Large intestine (tissue), 3 donors: ENCODE data around the gene CCDC24. TPM values are rescaled to one million over a fixed set of nuclear protein-coding genes. Genes with fewer than 3 reads are reported as not detected.

ENCODE experiments used
- DNase-seq, 2 donors: peaks; one replicate each; pipeline versions ENCODE4 v3.0.0 to v3.0.0-alpha.2; 2013
- H3K27ac ChIP-seq: one replicate; pipeline ENCODE4 v1.5.1; 2013; ENCODE audit warnings: low read length
- H3K27me3 ChIP-seq: 2 replicates; pipeline ENCODE4 v1.6.1; 2013; ENCODE audit warnings: low read length; ENCODE audit not compliant: control insufficient read depth, insufficient read depth
- H3K36me3 ChIP-seq: 2 replicates; pipeline ENCODE4 v1.6.1; 2013; ENCODE audit warnings: low read length; ENCODE audit not compliant: control insufficient read depth, insufficient read depth
- H3K4me1 ChIP-seq: one replicate; pipeline ENCODE4 v1.6.1; 2013; ENCODE audit warnings: low read length; ENCODE audit not compliant: control insufficient read depth, insufficient read depth
- H3K4me3 ChIP-seq: one replicate; pipeline ENCODE4 v1.5.1; 2013; ENCODE audit warnings: low read length
- H3K9me3 ChIP-seq: one replicate; pipeline ENCODE4 v1.6.1; 2013; ENCODE audit warnings: mild to moderate bottlenecking, low read depth, low read length, moderate library complexity; ENCODE audit not compliant: control insufficient read depth
- WGBS: methylation state at CpG from one replicate; pipeline ENCODE4 v1.1.5; 2013; ENCODE audit warnings: low lambda C conversion rate; ENCODE audit not compliant: insufficient coverage; 5-methylcytosine and 5-hydroxymethylcytosine counted together
- polyA plus RNA-seq: library from polyadenylated mRNA; unstranded; fragments of 120-200 nt; gene quantifications from one replicate; pipeline ENCODE4 v1.2.1, GENCODE V29; 2013

CCDC24 gene
- polyA plus RNA-seq, 1 donor, result 23.4 TPM

DNA sequence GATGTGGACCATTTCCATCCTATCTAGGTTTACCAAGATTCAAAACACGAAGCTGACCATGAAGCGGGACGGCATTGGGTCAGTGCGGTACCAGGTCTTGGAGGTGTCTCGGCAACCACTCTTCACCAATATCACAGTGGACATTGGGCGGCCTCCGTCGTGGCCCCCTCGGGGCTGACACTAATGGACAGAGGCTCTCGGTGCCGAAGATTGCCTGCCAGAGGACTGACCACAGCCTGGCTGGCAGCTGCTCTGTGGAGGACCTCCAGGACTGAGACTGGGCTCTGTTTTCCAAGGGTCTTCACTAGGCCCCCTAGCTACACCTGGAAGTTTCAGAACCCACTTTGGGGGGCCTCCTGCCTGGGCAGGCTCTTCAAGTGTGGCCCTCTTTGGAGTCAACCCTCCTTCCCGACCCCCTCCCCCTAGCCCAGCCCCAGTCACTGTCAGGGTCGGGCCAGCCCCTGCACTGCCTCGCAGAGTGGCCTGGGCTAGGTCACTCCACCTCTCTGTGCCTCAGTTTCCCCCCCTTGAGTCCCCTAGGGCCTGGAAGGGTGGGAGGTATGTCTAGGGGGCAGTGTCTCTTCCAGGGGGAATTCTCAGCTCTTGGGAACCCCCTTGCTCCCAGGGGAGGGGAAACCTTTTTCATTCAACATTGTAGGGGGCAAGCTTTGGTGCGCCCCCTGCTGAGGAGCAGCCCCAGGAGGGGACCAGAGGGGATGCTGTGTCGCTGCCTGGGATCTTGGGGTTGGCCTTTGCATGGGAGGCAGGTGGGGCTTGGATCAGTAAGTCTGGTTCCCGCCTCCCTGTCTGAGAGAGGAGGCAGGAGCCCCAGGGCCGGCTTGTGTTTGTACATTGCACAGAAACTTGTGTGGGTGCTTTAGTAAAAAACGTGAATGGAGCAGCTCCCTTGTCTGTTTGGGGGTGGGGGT lies 864 bp upstream of the CCDC24 start:
- no CpG with 5 or more reads among the region's 19 CpGs for WGBS
- no peaks in the 10 kb centered on the region for H3K9me3 ChIP-seq
- H3K36me3 ChIP-seq, result peaks cover 3% of the 10 kb centered on the region
- H3K4me1 ChIP-seq, result peaks cover 52% of the 10 kb centered on the region
- no peak for DNase-seq
- H3K27me3 ChIP-seq, result no peaks in the 10 kb centered on the region
- H3K27ac ChIP-seq, result peak overlapping the region; percentile 86
- H3K4me3 ChIP-seq, result peak overlapping the region; percentile 86

DNA sequence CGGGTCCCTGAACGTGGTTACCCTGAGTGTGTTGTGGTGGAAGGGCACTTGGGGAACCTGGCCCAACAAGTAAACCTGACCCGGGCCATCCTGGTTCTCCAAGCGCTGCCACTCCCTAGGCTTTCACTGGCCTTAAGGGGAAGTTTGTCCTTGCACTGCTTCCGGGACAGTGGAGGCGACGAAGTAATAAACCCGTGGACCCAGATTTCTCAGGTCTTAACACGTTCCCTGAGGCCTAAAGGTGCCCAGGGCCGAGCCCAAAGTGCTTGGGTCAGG lies 261 bp upstream of the CCDC24 start:
- no CpG with 5 or more reads among the region's 10 CpGs for WGBS
- H3K4me3 ChIP-seq, result peak overlapping the region; percentile 86
- no peaks in the 10 kb centered on the region for H3K27me3 ChIP-seq
- H3K27ac ChIP-seq, result peak overlapping the region; percentile 86
- no peak for DNase-seq
- no peaks in the 10 kb centered on the region for H3K36me3 ChIP-seq
- no peaks in the 10 kb centered on the region for H3K9me3 ChIP-seq
- H3K4me1 ChIP-seq, result peaks cover 49% of the 10 kb centered on the region

DNA sequence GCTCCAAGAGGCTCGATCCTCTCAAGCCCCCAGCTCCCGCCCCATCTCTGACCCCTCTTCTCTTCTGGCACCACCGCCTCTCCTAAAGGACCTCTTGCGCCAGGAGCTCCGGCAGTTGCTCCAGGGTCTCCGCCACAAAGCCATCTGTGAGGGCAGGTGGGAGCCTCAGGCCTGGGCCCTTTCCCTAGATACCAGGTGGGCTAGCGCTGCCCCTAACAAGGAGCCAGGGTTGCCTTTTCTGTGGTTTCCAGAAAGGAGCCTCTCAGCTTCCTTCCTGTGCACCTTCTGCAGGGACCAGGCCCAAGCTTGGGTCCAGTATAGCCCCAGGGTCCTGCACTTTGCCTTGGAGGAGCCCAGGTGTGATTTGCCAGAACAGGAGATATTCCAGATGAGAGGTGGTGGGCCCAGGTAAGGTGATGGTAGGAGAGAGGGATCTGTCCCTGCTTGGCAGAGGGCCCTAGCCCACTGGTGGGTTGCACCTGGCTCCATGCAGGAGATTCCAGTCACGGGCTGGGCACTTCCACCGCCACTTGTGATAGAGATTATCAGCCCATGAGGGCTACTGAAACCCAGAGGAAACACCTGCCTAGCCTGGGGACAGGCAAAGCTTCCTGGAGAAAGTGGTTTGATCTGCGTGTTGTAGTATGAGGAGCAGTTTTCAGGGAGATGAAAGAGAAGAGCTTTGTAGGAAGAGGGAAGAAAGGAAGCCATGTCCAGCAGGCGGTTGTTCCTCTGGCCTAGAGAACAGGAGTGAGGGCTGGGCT lies 1.0 kb downstream of the CCDC24 start:
- peak in 1 of 2 donors; percentile 36 for DNase-seq
- H3K27ac ChIP-seq, result peak overlapping the region; percentile 86
- 57% methylated on average over 1 of the region's 11 CpGs for WGBS
- H3K9me3 ChIP-seq, result no peaks in the 10 kb centered on the region
- no peaks in the 10 kb centered on the region for H3K36me3 ChIP-seq
- H3K4me3 ChIP-seq, result peak overlapping the region; percentile 86
- peaks cover 48% of the 10 kb centered on the region for H3K4me1 ChIP-seq
- H3K27me3 ChIP-seq, result no peaks in the 10 kb centered on the region

DNA sequence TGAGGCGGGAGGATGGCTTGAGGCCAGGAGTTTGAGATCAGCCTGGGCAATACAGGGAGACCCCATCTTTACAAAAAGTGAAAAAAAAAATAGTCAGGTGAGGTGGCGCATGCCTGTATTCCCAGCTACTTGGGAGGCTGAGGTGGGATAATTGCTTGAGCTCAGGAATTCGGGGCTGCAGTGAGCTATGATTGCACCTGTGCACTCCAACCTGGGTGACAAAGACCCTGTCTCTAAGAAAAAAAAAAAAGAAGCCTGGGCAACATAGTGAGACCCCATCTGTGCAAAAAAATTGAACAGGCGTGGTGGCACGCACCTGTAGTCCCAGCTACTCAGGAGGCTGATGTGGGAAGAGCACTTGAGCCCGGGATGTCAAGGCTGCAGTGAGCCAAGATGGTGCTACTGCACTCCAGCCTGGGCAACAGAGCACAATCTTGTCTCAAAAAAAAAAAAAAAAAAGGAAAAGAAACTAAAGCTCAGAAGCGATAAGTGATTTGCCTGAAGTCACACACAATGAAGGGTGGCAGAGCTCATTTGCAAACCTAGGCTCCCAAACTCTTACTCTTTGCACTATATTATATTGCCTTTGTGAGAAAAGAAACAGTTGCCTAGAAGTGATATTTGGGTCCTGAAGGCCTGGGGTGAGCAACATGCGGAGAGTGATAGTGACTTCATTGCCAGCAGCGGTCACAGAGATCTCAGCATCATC lies 2.0 kb downstream of the CCDC24 start:
- Histone ChIP-seq H3K9me3 (no peaks in the 10 kb centered on the region), H3K4me3 (no peak overlapping the region), H3K4me1 (peaks cover 49% of the 10 kb centered on the region), H3K27ac (no peak overlapping the region), H3K27me3 (no peaks in the 10 kb centered on the region), H3K36me3 (no peaks in the 10 kb centered on the region)
- DNase-seq, result no peak
- WGBS, result no CpG with 5 or more reads among the region's 9 CpGs

DNA sequence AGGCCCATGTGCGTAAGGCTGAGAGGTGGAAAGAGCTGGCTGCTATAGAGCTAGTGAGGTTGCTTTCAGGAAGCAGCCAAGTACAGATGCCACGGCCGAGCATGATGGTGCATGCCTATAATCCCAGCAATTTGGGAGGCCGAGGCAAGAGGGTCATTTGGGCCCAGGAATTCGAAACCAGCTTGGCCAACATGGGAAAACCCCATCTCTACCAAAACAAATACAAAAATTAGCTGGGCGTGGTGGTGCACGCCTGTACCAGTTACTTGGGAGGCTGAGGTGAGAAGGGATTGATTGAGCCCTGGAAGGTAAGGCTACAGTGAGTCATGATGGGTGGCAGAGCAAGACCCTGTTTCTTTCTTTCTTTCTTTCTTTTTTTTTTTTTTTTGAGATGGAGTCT lies 2.7 kb downstream of the CCDC24 start:
- no peaks in the 10 kb centered on the region for H3K9me3 ChIP-seq
- H3K4me1 ChIP-seq, result peaks cover 49% of the 10 kb centered on the region
- H3K27me3 ChIP-seq, result no peaks in the 10 kb centered on the region
- no peak overlapping the region for H3K27ac ChIP-seq
- no peak overlapping the region for H3K4me3 ChIP-seq
- no peaks in the 10 kb centered on the region for H3K36me3 ChIP-seq
- DNase-seq, result no peak
- 100% methylated on average over 1 of the region's 7 CpGs for WGBS

DNA sequence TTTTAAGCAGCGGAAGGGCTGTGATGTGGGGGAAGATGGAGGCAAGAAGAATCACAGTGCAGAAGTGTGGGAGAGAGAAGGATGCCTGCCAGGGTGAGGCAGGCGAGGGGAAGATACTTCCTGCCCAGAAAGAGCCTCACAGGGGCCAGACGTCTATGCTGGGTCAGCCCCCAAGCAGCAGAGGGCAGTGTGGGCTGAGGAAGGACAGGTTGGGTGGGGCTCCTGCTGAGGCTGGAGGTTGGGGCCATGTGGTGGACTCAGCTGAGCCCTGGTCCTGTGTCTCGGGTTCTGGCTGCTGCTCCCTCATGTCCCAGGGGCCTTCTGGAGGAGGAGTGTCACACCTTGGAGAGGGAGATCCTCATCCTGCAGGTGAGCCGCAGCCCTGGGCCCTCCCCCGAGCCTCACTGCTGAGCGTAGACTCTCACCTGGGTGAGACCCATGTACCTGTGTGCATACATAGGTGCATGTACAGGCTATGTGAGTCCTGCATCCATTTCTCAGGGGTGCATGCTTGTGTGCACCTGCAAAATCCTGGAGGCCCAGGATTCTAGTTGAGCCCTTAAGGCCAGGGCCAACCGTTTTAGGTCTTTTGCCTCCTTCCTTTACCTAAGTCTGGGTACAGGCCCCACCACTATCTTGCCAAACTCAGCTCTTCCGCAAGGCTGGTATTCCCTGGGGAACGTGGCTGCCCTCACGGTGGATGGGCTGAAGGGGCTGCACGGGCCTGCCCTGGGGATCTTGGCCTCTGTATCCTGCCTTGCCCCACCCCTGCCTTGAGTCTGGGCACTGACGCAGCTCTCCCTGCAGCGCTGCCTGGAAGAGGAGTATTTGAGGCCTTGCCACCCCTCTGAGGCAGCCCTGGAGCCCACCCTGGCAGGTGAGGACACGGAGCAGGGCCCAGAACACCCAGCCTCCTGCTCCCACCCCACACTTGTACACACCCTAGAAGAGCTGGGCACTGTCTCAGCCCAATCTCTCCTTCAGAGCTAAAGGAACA lies 3.7 kb downstream of the CCDC24 start:
- peaks cover 49% of the 10 kb centered on the region for H3K4me1 ChIP-seq
- DNase-seq, result peak; percentile 62 to 68
- no CpG with 5 or more reads among the region's 15 CpGs for WGBS
- H3K9me3 ChIP-seq, result no peaks in the 10 kb centered on the region
- no peaks in the 10 kb centered on the region for H3K27me3 ChIP-seq
- H3K27ac ChIP-seq, result no peak overlapping the region
- H3K4me3 ChIP-seq, result no peak overlapping the region
- H3K36me3 ChIP-seq, result no peaks in the 10 kb centered on the region

DNA sequence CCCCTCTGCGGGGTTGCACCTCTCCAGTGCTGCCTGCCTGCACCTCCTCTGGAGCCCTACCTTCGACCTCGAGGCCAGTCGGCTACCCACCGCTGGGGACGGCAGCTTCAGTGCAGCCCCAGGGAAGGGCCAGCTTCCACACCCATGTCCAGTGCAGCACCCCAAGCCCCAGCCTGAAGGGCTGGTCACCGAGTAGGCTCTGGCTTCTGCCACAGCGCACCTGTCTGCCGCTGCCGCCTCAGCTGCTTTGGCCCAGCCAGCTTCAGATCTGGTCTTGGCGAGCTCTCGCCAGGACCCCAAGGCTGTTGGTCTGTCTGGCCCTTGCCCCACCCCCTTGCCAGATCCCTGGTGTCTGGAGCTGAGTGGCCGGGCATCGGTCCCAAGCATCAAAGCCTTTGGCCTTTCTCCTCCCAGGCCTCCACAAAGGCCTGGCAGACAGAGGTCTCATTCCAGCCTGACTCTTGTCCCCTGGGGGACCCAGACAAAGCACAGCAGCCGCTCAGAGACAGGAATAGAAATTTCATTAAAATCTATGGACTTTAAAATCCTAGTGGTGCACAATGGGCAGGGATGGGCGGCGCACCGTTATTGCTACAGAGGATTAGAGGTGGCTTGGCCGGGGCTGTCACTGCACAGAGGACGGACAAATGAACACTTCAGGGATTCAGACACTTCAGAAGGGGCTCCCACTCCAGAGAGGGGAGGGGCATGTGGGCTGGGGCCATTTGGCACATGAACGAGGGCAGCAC lies 4.8 kb downstream of the CCDC24 start:
- DNase-seq, result no peak
- WGBS, result 65% methylated on average over 4 of the region's 21 CpGs
- Histone ChIP-seq H3K4me1 (peaks cover 40% of the 10 kb centered on the region), H3K9me3 (no peaks in the 10 kb centered on the region), H3K27me3 (no peaks in the 10 kb centered on the region), H3K4me3 (no peak overlapping the region), H3K36me3 (no peaks in the 10 kb centered on the region), H3K27ac (peak overlapping the region; percentile 62)

DNA sequence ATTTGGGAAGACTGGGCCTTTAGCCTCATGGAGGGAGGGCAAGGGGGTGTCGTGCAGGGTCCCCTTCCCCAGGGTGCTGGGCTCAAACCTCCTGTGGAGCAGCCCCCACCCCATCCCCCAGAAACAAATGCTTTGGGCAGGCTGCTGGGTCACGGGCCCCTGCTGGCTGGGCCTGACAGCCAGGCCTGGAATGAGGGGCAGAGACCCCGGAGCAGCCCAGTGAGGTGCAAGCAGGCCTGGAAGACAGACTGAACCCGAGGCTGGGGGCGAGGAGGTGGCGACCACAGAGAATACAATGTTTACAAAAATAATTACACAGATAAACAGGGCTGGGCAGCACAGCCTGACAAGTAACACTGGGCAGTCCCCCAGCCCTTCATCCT lies 5.3 kb downstream of the CCDC24 start:
- Histone ChIP-seq H3K27ac (peak overlapping the region; percentile 62), H3K4me3 (no peak overlapping the region), H3K27me3 (no peaks in the 10 kb centered on the region), H3K9me3 (no peaks in the 10 kb centered on the region), H3K4me1 (peaks cover 38% of the 10 kb centered on the region), H3K36me3 (no peaks in the 10 kb centered on the region)
- WGBS, result no CpG with 5 or more reads among the region's 6 CpGs
- no peak for DNase-seq

DNA sequence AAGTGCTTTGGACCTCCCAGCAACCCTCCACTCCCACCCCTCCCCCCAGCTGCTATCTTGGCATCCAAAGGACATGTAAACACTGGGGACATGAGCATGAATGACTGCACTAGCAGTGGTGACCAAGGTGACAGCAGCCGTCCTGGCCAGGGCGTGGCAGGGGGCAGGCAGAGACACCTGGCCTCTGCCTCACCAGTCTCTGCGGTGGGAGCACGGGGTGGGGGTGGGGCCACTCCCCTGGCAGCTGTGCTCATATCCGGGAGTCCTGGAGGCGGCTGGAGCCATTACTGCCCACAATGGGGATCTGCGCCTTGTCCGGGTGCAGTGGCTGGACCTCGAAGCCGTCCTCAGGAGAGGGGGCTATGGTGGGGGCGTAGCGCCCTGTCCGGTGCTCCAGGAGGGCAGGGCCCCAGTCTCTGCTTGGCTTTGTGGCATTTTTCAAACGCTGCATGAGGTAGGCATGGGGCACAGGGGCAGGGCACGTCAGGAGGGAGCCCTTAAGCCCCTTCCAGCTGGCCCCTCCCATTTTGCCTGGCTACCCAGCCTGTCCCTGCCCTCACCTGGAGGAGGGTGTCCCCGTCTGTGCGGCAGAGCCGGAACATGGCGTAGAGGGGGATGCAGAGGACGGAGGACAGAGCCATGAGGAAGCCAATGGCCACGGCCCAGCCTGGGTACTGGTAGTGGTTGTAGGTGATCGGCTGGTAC lies 6.0 kb downstream of the CCDC24 start:
- no peaks in the 10 kb centered on the region for H3K27me3 ChIP-seq
- peaks cover 34% of the 10 kb centered on the region for H3K4me1 ChIP-seq
- H3K9me3 ChIP-seq, result no peaks in the 10 kb centered on the region
- H3K4me3 ChIP-seq, result peak overlapping the region; percentile 33
- peak overlapping the region; percentile 62 for H3K27ac ChIP-seq
- no peaks in the 10 kb centered on the region for H3K36me3 ChIP-seq
- WGBS, result no CpG with 5 or more reads among the region's 22 CpGs
- DNase-seq, result peak; percentile 69 to 76
